ENCODE measurements around the gene LRIG1. TPM values are rescaled to one million over a fixed set of nuclear protein-coding genes. Genes with fewer than 3 reads are reported as not detected.
A peak's percentile ranks its signal among the peaks of the same experiment; 100 is the strongest.

The LRIG1 gene
- total and polyA plus RNA-seq, 2 of the 8 experiments (the other 6 are each of a cell fraction or from before 2014, with no cell fraction given) = 78.1 to 88.7 TPM

DNA sequence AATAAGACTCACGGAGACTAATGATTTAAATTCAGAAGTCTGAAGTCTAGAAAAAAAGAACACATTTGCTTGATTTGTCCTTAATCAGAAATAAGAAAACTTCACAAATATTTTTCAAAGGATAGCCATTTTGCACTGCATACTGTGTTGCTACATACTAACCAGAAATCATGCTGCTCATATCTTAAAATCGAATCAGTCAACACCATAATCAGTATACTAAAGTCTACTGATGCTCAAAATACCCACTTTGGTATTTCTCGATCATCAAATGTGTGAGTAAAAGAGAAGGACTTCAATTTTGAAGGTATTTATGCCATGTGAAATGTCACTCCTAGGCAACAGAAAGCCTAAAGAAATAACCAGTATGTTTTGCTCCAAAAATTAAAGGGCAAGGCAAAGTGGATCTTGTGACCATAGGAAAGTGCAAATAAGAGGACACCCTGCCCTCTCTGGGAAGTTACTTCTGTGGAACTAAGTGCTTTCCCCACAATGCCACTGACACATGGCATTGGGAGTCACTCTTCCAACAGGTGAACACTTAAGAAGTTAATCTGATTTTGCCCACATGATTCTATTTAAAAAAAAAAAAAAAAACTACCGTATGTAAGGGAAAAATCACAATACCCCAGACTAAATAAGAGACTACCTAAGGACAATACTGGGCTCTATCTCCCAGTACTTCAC is 2.7 kb downstream of the LRIG1 start:
- Histone ChIP-seq H4K20me1 (replicated peaks in 1 of 2; ENCODE audit: control insufficient read depth in 1 of 2, insufficient read depth in 2 of 2, low read length in 2 of 2) (peaks cover 12 to 19% of the 10 kb centered on the region in 2 experiments), H3K27ac (ENCODE audit: low read depth, low read length) (no peak overlapping the region), H3K56ac (replicated peaks; ENCODE audit: insufficient read length, low read depth, low read length) (no peak overlapping the region), H4K8ac (ENCODE audit: extremely low read depth, insufficient read depth, low read length) (no peak overlapping the region), H3K4ac (replicated peaks; ENCODE audit: insufficient read length, low read depth, low read length) (no peak overlapping the region), H4K91ac (replicated peaks; ENCODE audit: insufficient read length, low read length) (no peak overlapping the region), H3K4me2 (ENCODE audit: insufficient read depth in 1 of 2, low read depth in 2 of 2, low read length in 2 of 2) (peak overlapping the region; percentile 84 to 93), H3K14ac (ENCODE audit: insufficient read length) (no peak overlapping the region), H3K9ac (replicated peaks in 1 of 4; ENCODE audit: extremely low read depth in 1 of 4, low read depth in 3 of 4, low read length in 3 of 4) (peak overlapping the region in 2 of 4 experiments; percentile 9 to 31; a peak in 3 of 7 replicates), H3K23me2 (ENCODE audit: low read depth, low read length) (peaks cover 7% of the 10 kb centered on the region), H3K36me3 (ENCODE audit: control insufficient read depth in 2 of 4, insufficient read depth in 4 of 4, low read length in 3 of 4) (no peaks in the 10 kb centered on the region; a peak in 1 of 8 replicates), H2BK20ac (ENCODE audit: low read length) (no peak overlapping the region), H3K79me1 (ENCODE audit: low read depth, low read length) (0 out of 2 replicates have a peak, but pooled peaks cover 2% of the 10 kb centered on the region), H2AK5ac (ENCODE audit: low read depth, low read length) (no peak overlapping the region), H3K18ac (ENCODE audit: extremely low read depth, low read length) (no peak overlapping the region; the same call in 1 of the 2 replicates), H3K27me3 (replicated peaks in 1 of 4; ENCODE audit: control insufficient read depth in 3 of 4, extremely low read depth in 1 of 4, insufficient read depth in 3 of 4, low read length in 3 of 4) (no peaks in the 10 kb centered on the region), H2BK5ac (ENCODE audit: low read depth, low read length) (no peak overlapping the region), H2BK12ac (ENCODE audit: low read depth, low read length) (no peak overlapping the region), H4K5ac (ENCODE audit: insufficient read length, low read depth, low read length) (no peak overlapping the region), H2AFZ (ENCODE audit: low read length) (no peak overlapping the region), H3K9me3 (ENCODE audit: insufficient read depth in 2 of 2, low read depth in 1 of 2, low read length in 1 of 2) (no peaks in the 10 kb centered on the region), H3K4me3 (ENCODE audit: extremely low read depth in 1 of 4, insufficient read depth in 2 of 4, low read depth in 3 of 4, low read length in 4 of 4) (peak overlapping the region; percentile 85 to 96 (median 90)), H3K23ac (ENCODE audit: insufficient read length) (no peak overlapping the region), H2BK120ac (replicated peaks; ENCODE audit: low read depth, low read length) (no peak overlapping the region), H3K4me1 (replicated peaks in 1 of 4; ENCODE audit: control insufficient read depth in 3 of 4, insufficient read depth in 4 of 4, low read length in 3 of 4) (peaks cover 12 to 30% (median 19%) of the 10 kb centered on the region in 4 experiments), H2BK15ac (ENCODE audit: low read length) (no peak overlapping the region), H3K79me2 (ENCODE audit: control insufficient read depth in 1 of 2, insufficient read depth in 2 of 2, low read length in 2 of 2) (peaks cover 34 to 76% of the 10 kb centered on the region in 2 experiments)
- ChIA-PET POLR2A (ENCODE audit: partially characterized antibody) (interaction anchor here (0.6 to 2.5 kb wide), 4 partner anchors 14 to 621 kb away, joined by 3 to 12 read pairs (median 3); no protein-coding TSS in a partner anchor), CTCF (ENCODE audit: partially characterized antibody) (interaction anchor here (0.7 to 1.6 kb wide), 6 partner anchors 34 to 324 kb away, joined by 3 to 5 read pairs (median 3); no protein-coding TSS in a partner anchor)
- WGBS, 2 experiments (ENCODE audit: extremely low coverage in 1 of 2, insufficient coverage in 1 of 2, insufficient read length in 1 of 2, insufficient replicate concordance in 2 of 2, low coverage in 1 of 2, low lambda C conversion rate in 2 of 2, missing lambda C conversion rate in 1 of 2) = 51% methylated on average over 4 of the region's 4 CpGs; no CpG with 5 or more reads in 1 of the 2 experiments
- DNase-seq (ENCODE audit: low read depth in 1 of 2, low spot score in 2 of 2) (no peak), FAIRE-seq (no peak)
- TF ChIP-seq GTF2F1 (IDR thresholded peaks at IDR 0.05; ENCODE audit: borderline replicate concordance, low read depth, low read length) (no peak), SP4 (IDR thresholded peaks at IDR 0.05; ENCODE audit: low read length) (no peak), RBBP5 (IDR thresholded peaks at IDR 0.05; ENCODE audit: borderline replicate concordance, low read depth, low read length) (no peak), MAFK (IDR thresholded peaks at IDR 0.05; ENCODE audit: low read depth, low read length) (no peak), JUN (IDR thresholded peaks at IDR 0.05; ENCODE audit: low read depth, low read length) (no peak), JUND (IDR thresholded peaks at IDR 0.05; ENCODE audit: low read length) (no peak), NRF1 (IDR thresholded peaks at IDR 0.05; ENCODE audit: low read depth, low read length) (no peak), YY1 (IDR thresholded peaks at IDR 0.05; ENCODE audit: low read depth, low read length) (no peak), KDM4A (IDR thresholded peaks at IDR 0.05; ENCODE audit: low read depth, low read length, severe bottlenecking) (no peak), EZH2 (IDR thresholded peaks at IDR 0.05; ENCODE audit: low read depth, low read length, severe bottlenecking) (no peak), SIN3A (conservative IDR thresholded peaks at IDR 0.05 in 1 of 2, IDR thresholded peaks at IDR 0.05 in 1 of 2; ENCODE audit: low read depth in 1 of 2, low read length in 2 of 2) (no peak), CBX8 (IDR thresholded peaks at IDR 0.05; ENCODE audit: borderline replicate concordance, low read depth, low read length) (no peak), ZNF274 (IDR thresholded peaks at IDR 0.05; ENCODE audit: borderline replicate concordance, extremely low read depth, low read length) (no peak)
